ENCODE data around the gene RCC1. TPM values are rescaled to one million over a fixed set of nuclear protein-coding genes. Genes with fewer than 3 reads are reported as not detected.

Gene RCC1
- total and polyA plus RNA-seq, 2 experiments from 2014 or later = 36.9 to 97.4 TPM

- TF ChIP-seq ZNF462 (CRISPR knock-in tag; IDR thresholded peaks at IDR 0.05) (no peak), CREB1 (CRISPR knock-in tag; IDR thresholded peaks at IDR 0.05; ENCODE audit: low read depth) (no peak), EZH2phosphoT487 (IDR thresholded peaks at IDR 0.05; ENCODE audit: unreplicated experiment) (no peak), ZNF114 (CRISPR knock-in tag; IDR thresholded peaks at IDR 0.05) (no peak)
Observed at GRCh38 chr1:28566931-28567330, 61.1 kb downstream of the RCC1 start (continued).

GRCh38 chr1:28571911-28572310 lies 66.1 kb downstream of the RCC1 start:
- Histone ChIP-seq H3K79me2 (replicated peaks; ENCODE audit: insufficient read depth) (no peaks in the 10 kb centered on the region), H3K27me3 (ENCODE audit: insufficient read depth) (no peaks in the 10 kb centered on the region), H3K36me3 (ENCODE audit: insufficient read depth) (peaks cover 8% of the 10 kb centered on the region), H3K9me2 (ENCODE audit: insufficient read depth) (no peaks in the 10 kb centered on the region), H3F3A (replicated peaks; ENCODE audit: low read depth) (peaks cover 20% of the 10 kb centered on the region), H2AFZ (no peak overlapping the region), H3K27ac (ENCODE audit: low read depth) (no peak overlapping the region), H3K4me1 (ENCODE audit: insufficient read depth) (no peaks in the 10 kb centered on the region), H4K20me1 (replicated peaks; ENCODE audit: insufficient read depth) (0 out of 2 replicates have a peak, but pooled peaks cover 5% of the 10 kb centered on the region), H3K4me3 (no peak overlapping the region), H3K4me2 (no peak overlapping the region)
- no peaks in the 10 kb centered on the region for H3K4me1 Mint-ChIP-seq
- H3K36me3 Mint-ChIP-seq (ENCODE audit: low read depth) = peaks cover 53% of the 10 kb centered on the region
- no peak for DNase-seq (ENCODE audit: low spot score)
- peaks cover 2% of the 10 kb centered on the region for H3K27me3 Mint-ChIP-seq (ENCODE audit: insufficient read depth, low read depth, poor library complexity)
- no peaks in the 10 kb centered on the region for H3K9me3 Mint-ChIP-seq
- no peak overlapping the region for H3K4me3 Mint-ChIP-seq
- no peak overlapping the region for H3K27ac Mint-ChIP-seq
- no peak for ATAC-seq
- TF ChIP-seq CTCF (conservative IDR thresholded peaks at IDR 0.05; ENCODE audit: low read depth in 2 of 2) (no peak), POLR2AphosphoS5 (IDR thresholded peaks at IDR 0.05; ENCODE audit: low read depth) (no peak), EZH2phosphoT487 (IDR thresholded peaks at IDR 0.05; ENCODE audit: unreplicated experiment) (no peak), EZH2 (IDR thresholded peaks at IDR 0.05; ENCODE audit: low read depth, unreplicated experiment) (no peak), JUNB (IDR thresholded peaks at IDR 0.05; ENCODE audit: unreplicated experiment) (no peak), ETS1 (IDR thresholded peaks at IDR 0.05) (no peak), ZNF331 (CRISPR knock-in tag; IDR thresholded peaks at IDR 0.05; ENCODE audit: low read depth) (no peak), STAT1 (IDR thresholded peaks at IDR 0.05; ENCODE audit: unreplicated experiment) (no peak), CREB1 (CRISPR knock-in tag; IDR thresholded peaks at IDR 0.05; ENCODE audit: low read depth) (no peak), NANOG (IDR thresholded peaks at IDR 0.05; ENCODE audit: borderline replicate concordance) (no peak)

Measured in GM23338 (cell line).